ENCODE results near the gene DYRK1B. TPM values are rescaled to one million over a fixed set of nuclear protein-coding genes. Genes with fewer than 3 reads are reported as not detected.

Gene DYRK1B
- total RNA-seq, 1 donor from 2014 or later: 16.7 TPM

DNA sequence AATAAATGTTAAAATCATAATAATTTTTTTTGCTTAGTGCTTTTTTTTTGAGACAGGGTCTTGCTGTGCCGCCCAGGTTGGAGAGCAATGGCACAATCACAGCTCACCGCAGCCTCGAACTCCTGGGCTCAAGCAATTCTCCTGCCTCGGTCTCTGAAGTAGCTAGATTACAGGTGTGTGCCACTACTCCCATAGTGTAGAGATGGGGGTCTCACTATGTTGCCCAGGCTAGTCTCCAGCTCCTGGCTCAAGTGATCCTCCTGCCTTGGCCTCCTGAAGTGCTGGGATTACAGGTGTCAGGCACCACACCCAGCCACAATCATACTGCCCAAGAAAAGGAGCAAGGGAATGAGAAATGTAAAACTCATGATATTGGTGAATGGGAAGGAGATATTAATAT is 7.1 kb upstream of the DYRK1B start:
- intact Hi-C loops (cut with DNase I): no loop called here

DNA sequence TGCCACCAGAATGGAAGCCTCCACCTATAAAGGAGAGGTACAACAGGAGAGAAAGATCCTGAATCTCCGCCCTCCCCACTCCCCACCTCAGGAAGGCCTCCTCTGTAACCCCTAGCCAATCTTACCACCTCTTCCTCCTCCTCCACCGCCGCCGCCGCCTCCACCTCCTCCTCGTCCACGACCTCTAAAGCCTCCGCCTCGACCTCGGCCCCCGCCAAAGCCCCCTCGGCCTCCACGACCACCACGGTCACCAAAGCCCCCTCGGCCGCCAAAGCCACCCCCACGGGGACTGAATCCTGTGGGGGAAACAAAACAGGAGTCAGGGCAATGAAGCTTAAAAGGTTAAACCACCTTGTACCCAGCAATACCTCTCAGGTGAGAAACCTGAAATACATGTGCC is 6.5 kb upstream of the DYRK1B start:
- ATAC-seq (no peak), DNase-seq (no peak)
- peaks cover 46% of the 10 kb centered on the region for H3K36me3 ChIP-seq
- no peaks in the 10 kb centered on the region for H3K27me3 ChIP-seq
- H3K4me3 ChIP-seq: no peak overlapping the region
- intact Hi-C loops (cut with DNase I): no loop called here
- H3K27ac ChIP-seq: no peak overlapping the region
- peaks cover 25% of the 10 kb centered on the region for H3K4me1 ChIP-seq
- no peak for TF ChIP-seq CTCF (IDR thresholded peaks at IDR 0.05)
- no peaks in the 10 kb centered on the region for H3K9me3 ChIP-seq

More for the DNA sequence above, 7.1 kb upstream of the DYRK1B start:
- no peak overlapping the region for H3K4me3 ChIP-seq
- peaks cover 26% of the 10 kb centered on the region for H3K4me1 ChIP-seq
- no peak for DNase-seq
- ATAC-seq: no peak
- H3K27ac ChIP-seq: no peak overlapping the region
- no peaks in the 10 kb centered on the region for H3K27me3 ChIP-seq
- no peaks in the 10 kb centered on the region for H3K9me3 ChIP-seq
- peaks cover 41% of the 10 kb centered on the region for H3K36me3 ChIP-seq
- TF ChIP-seq CTCF (IDR thresholded peaks at IDR 0.05): no peak

DNA sequence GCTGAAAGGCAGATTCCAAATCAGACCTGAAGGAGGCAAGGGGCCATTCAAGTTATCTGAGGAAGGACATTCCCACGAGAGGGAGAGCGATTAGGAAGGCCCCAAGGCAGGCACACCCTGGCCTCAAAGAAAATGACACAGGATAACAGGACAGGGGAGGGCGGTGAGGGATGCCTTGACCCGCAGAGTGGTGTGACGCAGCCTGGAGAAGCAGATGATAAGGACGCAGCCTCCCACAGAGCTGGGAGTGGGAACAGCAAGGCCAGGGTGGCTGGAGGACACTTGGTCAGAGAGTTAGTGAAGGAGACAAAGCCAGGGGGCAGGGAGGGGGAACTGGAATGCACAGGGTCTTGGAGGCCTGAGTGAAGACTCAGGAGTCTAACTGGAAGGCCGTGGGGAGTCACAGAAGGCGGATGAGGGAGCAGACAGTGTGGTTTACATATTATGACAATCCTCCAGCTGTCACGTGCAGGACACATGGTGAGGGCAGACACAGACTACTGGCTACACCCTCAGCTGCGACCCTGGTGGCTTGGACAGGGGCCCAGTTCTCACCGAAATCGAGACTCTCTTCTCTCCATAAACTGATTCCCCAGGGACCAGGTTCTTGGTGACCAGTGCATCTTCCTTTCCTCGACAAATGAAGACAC is 5.8 kb upstream of the DYRK1B start:
- ATAC-seq (no peak), DNase-seq (no peak)
- TF ChIP-seq CTCF (IDR thresholded peaks at IDR 0.05): no peak
- intact Hi-C loops (cut with DNase I): no loop called here
- Histone ChIP-seq H3K4me1 (peaks cover 18% of the 10 kb centered on the region), H3K36me3 (peaks cover 53% of the 10 kb centered on the region), H3K9me3 (no peaks in the 10 kb centered on the region), H3K27me3 (no peaks in the 10 kb centered on the region), H3K4me3 (no peak overlapping the region), H3K27ac (no peak overlapping the region)

GRCh38 chr19:39838569-39838968 is 4.6 kb upstream of the DYRK1B start:
- no peaks in the 10 kb centered on the region for H3K9me3 ChIP-seq
- no peak overlapping the region for H3K4me3 ChIP-seq
- peaks cover 9% of the 10 kb centered on the region for H3K4me1 ChIP-seq
- no peaks in the 10 kb centered on the region for H3K27me3 ChIP-seq
- no peak overlapping the region for H3K27ac ChIP-seq
- ATAC-seq (no peak), DNase-seq (no peak)
- TF ChIP-seq CTCF (IDR thresholded peaks at IDR 0.05): no peak
- H3K36me3 ChIP-seq: peaks cover 57% of the 10 kb centered on the region
- intact Hi-C loops (cut with DNase I): no loop called here

DNA sequence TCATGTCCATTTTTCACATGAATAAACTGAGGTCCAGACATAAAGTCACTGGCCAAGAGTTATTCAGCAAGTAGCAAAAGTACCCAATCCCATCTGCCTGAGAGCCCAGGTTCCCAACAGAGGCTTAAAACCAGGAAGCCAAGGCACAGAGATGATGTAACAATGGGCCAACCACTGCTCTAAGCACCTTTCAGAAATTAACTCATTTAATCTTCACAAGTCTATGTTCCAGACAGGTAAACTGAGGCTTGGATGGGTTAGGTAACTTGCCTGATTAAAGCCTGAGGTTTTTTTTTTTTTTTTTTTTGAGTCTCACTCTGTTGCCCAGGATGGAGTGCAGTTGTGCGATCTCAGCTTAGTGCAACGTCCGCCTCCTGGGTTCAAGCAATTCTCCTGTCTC is 4.0 kb upstream of the DYRK1B start:
- no peak for ATAC-seq
- no peaks in the 10 kb centered on the region for H3K27me3 ChIP-seq
- H3K4me1 ChIP-seq: peaks cover 10% of the 10 kb centered on the region
- no peak overlapping the region for H3K4me3 ChIP-seq
- no peak overlapping the region for H3K27ac ChIP-seq
- no peaks in the 10 kb centered on the region for H3K9me3 ChIP-seq
- no peak for DNase-seq
- peaks cover 57% of the 10 kb centered on the region for H3K36me3 ChIP-seq
- intact Hi-C loops (cut with DNase I): no loop called here
- TF ChIP-seq CTCF (IDR thresholded peaks at IDR 0.05): no peak

Measured in upper lobe of right lung (tissue), 1 donor.